ENCODE measurements around the gene PDE3B. TPM values are rescaled to one million over a fixed set of nuclear protein-coding genes. Genes with fewer than 3 reads are reported as not detected.

The PDE3B gene
- total and polyA plus RNA-seq, 2 of the 4 experiments (the other 2 are of a cell fraction) = 0.21 to 1.3 TPM

GRCh38 chr11:14725150-14725549 lies 81.5 kb downstream of the PDE3B start:
- Histone ChIP-seq H4K91ac (ENCODE audit: insufficient read depth, low read depth, low read length) (no peak overlapping the region), H3K14ac (replicated peaks; ENCODE audit: low read depth, low read length) (no peak overlapping the region), H3K9me1 (ENCODE audit: insufficient read depth, low read length) (no peaks in the 10 kb centered on the region), H3K4me2 (ENCODE audit: low read depth, low read length) (no peak overlapping the region), H2AK9ac (replicated peaks; ENCODE audit: low read depth, low read length, poor library complexity) (no peak overlapping the region), H3K27me3 (ENCODE audit: control insufficient read depth, insufficient read depth, low read length) (no peaks in the 10 kb centered on the region), H3K9me3 (ENCODE audit: control insufficient read depth, insufficient read depth, low read length) (no peaks in the 10 kb centered on the region), H4K20me1 (ENCODE audit: insufficient read depth, low read length) (no peaks in the 10 kb centered on the region), H2BK20ac (ENCODE audit: low read depth, low read length) (no peak overlapping the region), H2BK5ac (ENCODE audit: low read depth, low read length, poor library complexity, severe bottlenecking) (no peak overlapping the region), H3K9ac (ENCODE audit: low read depth, low read length) (no peak overlapping the region), H4K8ac (ENCODE audit: low read depth in 2 of 2, low read length in 2 of 2) (no peak overlapping the region), H3K18ac (ENCODE audit: low read depth, low read length) (no peak overlapping the region), H3K4ac (ENCODE audit: low read depth, low read length) (no peak overlapping the region), H2AFZ (replicated peaks; ENCODE audit: low read length, poor library complexity) (no peak overlapping the region), H2BK15ac (ENCODE audit: low read depth, low read length) (no peak overlapping the region), H3K79me1 (ENCODE audit: low read depth in 1 of 2, low read length in 2 of 2) (no peaks in the 10 kb centered on the region), H4K5ac (ENCODE audit: low read depth, low read length) (no peak overlapping the region), H2AK5ac (ENCODE audit: low read depth, low read length) (no peak overlapping the region), H3K4me3 (ENCODE audit: insufficient read depth, low read depth, low read length) (no peak overlapping the region), H2BK120ac (ENCODE audit: low read depth, low read length) (no peak overlapping the region), H3K36me3 (ENCODE audit: control insufficient read depth, insufficient read depth, low read length) (no peaks in the 10 kb centered on the region), H3K27ac (ENCODE audit: insufficient read depth, low read length) (no peak overlapping the region), H3K4me1 (ENCODE audit: control insufficient read depth, insufficient read depth, low read length) (no peaks in the 10 kb centered on the region), H3K23ac (ENCODE audit: low read depth, low read length) (no peak overlapping the region), H3K56ac (ENCODE audit: extremely low read depth, insufficient read depth, low read length) (no peak overlapping the region)
- in situ Hi-C loops (cut with MboI; ENCODE audit: low sequenced_read_pairs) = no loop called here
- TF ChIP-seq MAFK (IDR thresholded peaks at IDR 0.05; ENCODE audit: low read depth, low read length) (no peak), USF2 (IDR thresholded peaks at IDR 0.05; ENCODE audit: low read depth, low read length) (no peak), SMC3 (IDR thresholded peaks at IDR 0.05; ENCODE audit: low read depth, low read length) (no peak), RCOR1 (IDR thresholded peaks at IDR 0.05; ENCODE audit: insufficient replicate concordance, low read length) (no peak), CTCF (conservative IDR thresholded peaks at IDR 0.05; ENCODE audit: low read depth, low read length) (no peak), NFE2L2 (IDR thresholded peaks at IDR 0.05; ENCODE audit: low read depth, low read length) (no peak), MAZ (IDR thresholded peaks at IDR 0.05; ENCODE audit: borderline replicate concordance, low read depth, low read length) (no peak), POLR2A (IDR thresholded peaks at IDR 0.05; ENCODE audit: low read depth, low read length) (no peak), FOS (IDR thresholded peaks at IDR 0.05; ENCODE audit: low read depth, low read length) (no peak), RAD21 (IDR thresholded peaks at IDR 0.05; ENCODE audit: low read length) (no peak), BHLHE40 (IDR thresholded peaks at IDR 0.05; ENCODE audit: low read depth, low read length) (no peak), ELK1 (IDR thresholded peaks at IDR 0.05; ENCODE audit: borderline replicate concordance, low read depth, low read length) (no peak), CHD1 (IDR thresholded peaks at IDR 0.05; ENCODE audit: low read depth, low read length) (no peak), RFX5 (IDR thresholded peaks at IDR 0.05; ENCODE audit: low read depth, low read length) (no peak), CEBPB (IDR thresholded peaks at IDR 0.05; ENCODE audit: low read depth, low read length) (no peak)
- ChIA-PET CTCF (no interaction called here), POLR2A (ENCODE audit: unreplicated experiment) (no interaction called here)
- intact Hi-C loops (cut with micrococcal nuclease) = no loop called here
- DNase-seq (no peak), ATAC-seq (ENCODE audit: low read depth) (no peak)
- no TSS peak for BruUV-seq (replicated peaks)
- 63% methylated on average over 1 of the region's 1 CpG; no CpG with 5 or more reads in 1 of the 2 experiments for WGBS, 2 experiments (ENCODE audit: extremely low coverage in 2 of 2, insufficient read length in 1 of 2)
- dilution Hi-C loops (cut with HindIII; ENCODE audit: low sequenced_read_pairs, unreplicated experiment) = no loop called here

All from IMR-90 (cell line).